SU-DHL-6 (cell line): ENCODE measurements around the gene EXOC6B.
"Not testable (repeated sequence)": the region's sequence is repeated elsewhere in the genome, so short reads cannot be mapped to it uniquely, and the experiment has no call there.

Experiments
- H2AFZ ChIP-seq: fragments of 200-600 bp; sonication (generic); 2 replicates; pipeline ENCODE4 v1.6.1; 2014; ENCODE audit warnings: low read depth, mild to moderate bottlenecking, moderate library complexity, mixed read lengths, antibody characterized with exemption, low read length; ENCODE audit not compliant: severe bottlenecking
- H3F3A ChIP-seq: fragments of 200-600 bp; shearing (Covaris generic); 2 replicates; pipeline ENCODE4 v1.6.0; 2016; ENCODE audit warnings: antibody characterized with exemption, mild to moderate bottlenecking; ENCODE audit not compliant: insufficient read depth
- H3K27ac ChIP-seq: fragments of 200-600 bp; sonication (generic); 2 replicates; pipeline ENCODE4 v1.5.1; 2016; ENCODE audit warnings: low read depth, mild to moderate bottlenecking, low read length, moderate library complexity, mixed read lengths
- H3K27me3 ChIP-seq: fragments of 200-600 bp; sonication (generic), shearing (Covaris generic); 2 replicates; pipeline ENCODE4 v1.6.0; 2014; ENCODE audit warnings: mild to moderate bottlenecking, low read length
- H3K36me3 ChIP-seq: fragments of 200-600 bp; sonication (generic); 2 replicates; pipeline ENCODE4 v1.6.1; 2014; ENCODE audit warnings: mild to moderate bottlenecking, low read length, mixed read lengths
- H3K4me2 ChIP-seq: fragments of 300-600, 200-600 bp; shearing (Covaris generic), sonication (generic); 2 replicates; pipeline ENCODE4 v1.6.0; 2014; ENCODE audit warnings: low read length, low read depth, mild to moderate bottlenecking; ENCODE audit not compliant: poor library complexity, severe bottlenecking
- H3K4me3 ChIP-seq: fragments of 200-600 bp; sonication (generic); 2 replicates; pipeline ENCODE4 v1.5.1; 2014; ENCODE audit warnings: antibody characterized with exemption, low read length, mild to moderate bottlenecking, mixed read lengths; ENCODE audit not compliant: insufficient read depth, poor library complexity, severe bottlenecking
- H3K79me2 ChIP-seq: fragments of 200-600 bp; sonication (generic); 2 replicates; pipeline ENCODE4 v1.6.1; 2014; ENCODE audit warnings: mild to moderate bottlenecking, low read length, moderate library complexity; ENCODE audit not compliant: insufficient read depth
- H3K9ac ChIP-seq: fragments of 200-600 bp; sonication (generic); 2 replicates; pipeline ENCODE4 v1.7.0; 2014; ENCODE audit warnings: mild to moderate bottlenecking, low read length
- H3K9me2 ChIP-seq: fragments of 200-600 bp; sonication (generic); replicated peaks from 2 replicates; pipeline ENCODE4 v1.6.1; 2014; ENCODE audit warnings: low read length; ENCODE audit not compliant: insufficient read depth
- H3K9me3 ChIP-seq: fragments of 200-600 bp; sonication (generic); 2 replicates; pipeline ENCODE4 v1.6.1; 2014; ENCODE audit warnings: low read length, mixed read lengths; ENCODE audit not compliant: insufficient read depth
- H4K20me1 ChIP-seq: fragments of 200-600 bp; sonication (generic); 2 replicates; pipeline ENCODE4 v1.6.1; 2014; ENCODE audit warnings: low read depth, mild to moderate bottlenecking, antibody characterized with exemption, low read length, moderate library complexity, mixed read lengths
- EZH2phosphoT487 ChIP-seq: fragments of 200-600 bp; sonication (generic), shearing (Covaris generic); conservative IDR thresholded peaks from 2 replicates; pipeline ENCODE4 v1.6.1; 2018; ENCODE audit warnings: mild to moderate bottlenecking, antibody characterized with exemption, low read length, moderate library complexity, mixed read lengths
- TF ChIP-seq, protein P1 (sequence below): fragments of 200-600 bp; sonication (generic); IDR thresholded peaks from one replicate; pipeline ENCODE4 v1.5.1; 2017; ENCODE audit warnings: antibody characterized with exemption, mild to moderate bottlenecking, low read length, moderate library complexity; ENCODE audit not compliant: insufficient read depth, poor library complexity, severe bottlenecking

Gene EXOC6B

DNA sequence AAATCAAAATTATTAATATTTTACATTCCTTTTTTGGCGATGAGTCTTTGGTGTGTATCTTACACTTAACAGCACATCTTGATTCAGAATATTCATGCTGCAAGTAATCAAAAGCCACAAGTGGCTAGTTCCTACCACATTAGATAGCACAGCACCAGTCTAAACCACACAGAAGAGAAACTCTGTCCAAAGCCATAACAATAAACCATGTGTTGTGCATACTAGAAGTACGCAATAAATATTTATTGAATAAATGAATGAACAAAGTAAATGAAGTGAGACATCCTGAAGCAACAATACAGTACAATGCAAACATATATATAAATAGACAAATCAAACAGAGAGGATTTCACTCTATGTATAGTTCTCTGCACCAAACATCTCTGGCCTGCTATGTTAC, 287.3 kb downstream of the EXOC6B start:
- Histone ChIP-seq H3K79me2 (no peaks in the 10 kb centered on the region), H3K9ac (no peak overlapping the region), H3F3A (no peaks in the 10 kb centered on the region), H3K9me2 (no peaks in the 10 kb centered on the region), H3K27ac (no peak overlapping the region), H3K27me3 (no peaks in the 10 kb centered on the region), H3K4me2 (no peak overlapping the region), H2AFZ (no peak overlapping the region), H3K9me3 (no peaks in the 10 kb centered on the region), H3K4me3 (no peak overlapping the region), H4K20me1 (no peaks in the 10 kb centered on the region), H3K36me3 (no peaks in the 10 kb centered on the region)
- TF ChIP-seq EZH2phosphoT487, result no peak
- TF ChIP-seq, protein P1, sequence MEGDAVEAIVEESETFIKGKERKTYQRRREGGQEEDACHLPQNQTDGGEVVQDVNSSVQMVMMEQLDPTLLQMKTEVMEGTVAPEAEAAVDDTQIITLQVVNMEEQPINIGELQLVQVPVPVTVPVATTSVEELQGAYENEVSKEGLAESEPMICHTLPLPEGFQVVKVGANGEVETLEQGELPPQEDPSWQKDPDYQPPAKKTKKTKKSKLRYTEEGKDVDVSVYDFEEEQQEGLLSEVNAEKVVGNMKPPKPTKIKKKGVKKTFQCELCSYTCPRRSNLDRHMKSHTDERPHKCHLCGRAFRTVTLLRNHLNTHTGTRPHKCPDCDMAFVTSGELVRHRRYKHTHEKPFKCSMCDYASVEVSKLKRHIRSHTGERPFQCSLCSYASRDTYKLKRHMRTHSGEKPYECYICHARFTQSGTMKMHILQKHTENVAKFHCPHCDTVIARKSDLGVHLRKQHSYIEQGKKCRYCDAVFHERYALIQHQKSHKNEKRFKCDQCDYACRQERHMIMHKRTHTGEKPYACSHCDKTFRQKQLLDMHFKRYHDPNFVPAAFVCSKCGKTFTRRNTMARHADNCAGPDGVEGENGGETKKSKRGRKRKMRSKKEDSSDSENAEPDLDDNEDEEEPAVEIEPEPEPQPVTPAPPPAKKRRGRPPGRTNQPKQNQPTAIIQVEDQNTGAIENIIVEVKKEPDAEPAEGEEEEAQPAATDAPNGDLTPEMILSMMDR, result no peak

DNA sequence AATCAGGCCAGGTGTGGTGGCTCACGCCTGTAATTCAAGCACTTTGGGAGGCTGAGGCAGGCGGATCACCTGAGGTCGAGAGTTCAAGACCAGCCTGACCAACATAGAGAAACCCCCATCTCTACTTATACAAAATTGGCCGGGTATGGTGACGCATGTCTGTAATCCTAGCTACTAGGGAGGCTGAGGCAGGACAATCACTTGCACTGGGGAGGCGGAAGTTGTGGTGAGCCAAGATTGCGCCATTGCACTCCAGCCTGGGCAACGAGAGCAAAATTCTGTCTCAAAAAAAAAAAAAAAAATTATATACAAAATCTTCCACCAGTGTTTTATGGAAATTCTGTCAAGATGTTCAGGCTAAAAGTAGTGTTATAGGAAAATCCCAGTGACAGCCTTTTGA, 290.2 kb downstream of the EXOC6B start:
- not testable (repeated sequence) for H3K27ac ChIP-seq, H3K9me3 ChIP-seq, H3K9ac ChIP-seq, H3K27me3 ChIP-seq, H3K9me2 ChIP-seq, H3K4me2 ChIP-seq, H3K79me2 ChIP-seq, H3K4me3 ChIP-seq, H3K36me3 ChIP-seq, H4K20me1 ChIP-seq, H3F3A ChIP-seq, H2AFZ ChIP-seq

DNA sequence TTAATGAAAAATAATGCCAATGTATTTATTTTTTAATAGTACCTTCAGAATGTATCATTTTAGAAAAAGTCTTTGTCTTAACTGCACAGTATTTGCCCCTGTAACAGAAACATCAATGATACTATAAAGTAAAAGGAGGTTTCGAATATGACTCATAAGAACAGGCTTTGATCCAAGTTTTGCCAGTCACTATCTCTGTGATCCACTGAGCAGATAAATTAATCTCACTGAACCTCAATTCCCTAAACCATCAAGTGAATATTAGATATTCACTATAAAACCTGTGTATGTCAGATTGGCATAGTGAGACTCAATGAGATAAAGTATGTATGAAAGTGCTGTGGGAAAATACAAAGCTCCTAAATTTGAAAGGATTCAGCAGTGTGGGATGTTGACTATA, 292.1 kb downstream of the EXOC6B start:
- Histone ChIP-seq H3K27ac (no peak overlapping the region), H4K20me1 (no peaks in the 10 kb centered on the region), H3K36me3 (no peaks in the 10 kb centered on the region), H3K4me2 (no peak overlapping the region), H2AFZ (no peak overlapping the region), H3K4me3 (no peak overlapping the region), H3F3A (no peaks in the 10 kb centered on the region), H3K79me2 (no peaks in the 10 kb centered on the region), H3K9me2 (no peaks in the 10 kb centered on the region), H3K9ac (no peak overlapping the region), H3K9me3 (no peaks in the 10 kb centered on the region), H3K27me3 (no peaks in the 10 kb centered on the region)
- no peak for TF ChIP-seq EZH2phosphoT487
- TF ChIP-seq, protein P1, result no peak

DNA sequence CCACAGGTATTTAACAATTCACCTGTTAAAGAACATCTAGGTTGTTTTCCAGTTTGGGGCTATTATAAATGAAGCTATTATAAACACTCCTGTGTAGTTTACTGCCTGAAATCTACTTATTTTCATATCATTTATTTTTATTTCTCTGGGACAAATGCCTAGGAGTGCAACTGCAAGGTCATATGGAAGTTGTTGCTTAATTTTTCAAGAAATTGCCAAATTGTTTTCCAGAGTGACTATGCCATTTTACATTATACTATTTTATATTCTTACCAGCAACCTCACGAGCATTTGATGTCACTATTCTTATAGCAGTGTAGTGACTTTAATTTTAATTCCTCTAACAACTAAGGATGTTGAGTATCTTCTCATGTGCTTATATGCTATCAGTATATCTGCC, 298.4 kb downstream of the EXOC6B start:
- no peak overlapping the region for H3K4me2 ChIP-seq
- H3K27ac ChIP-seq, result no peak overlapping the region
- H3F3A ChIP-seq, result no peaks in the 10 kb centered on the region
- no peaks in the 10 kb centered on the region for H3K9me3 ChIP-seq
- no peaks in the 10 kb centered on the region for H4K20me1 ChIP-seq
- no peak overlapping the region for H3K9ac ChIP-seq
- H3K36me3 ChIP-seq, result no peaks in the 10 kb centered on the region
- TF ChIP-seq EZH2phosphoT487, result no peak
- TF ChIP-seq, protein P1, result no peak
- no peak overlapping the region for H3K4me3 ChIP-seq
- no peak overlapping the region for H2AFZ ChIP-seq
- no peaks in the 10 kb centered on the region for H3K27me3 ChIP-seq
- no peaks in the 10 kb centered on the region for H3K79me2 ChIP-seq
- H3K9me2 ChIP-seq, result no peaks in the 10 kb centered on the region
